Kidney tubule cell (primary cell): ENCODE measurements around the gene CAST.

Source experiments
- DNase-seq: peaks from one replicate; pipeline ENCODE4 v3.0.0-alpha.2; 2018; ENCODE audit warnings: low spot score

The CAST gene

GRCh38 chr5:96819806-96820205 lies 157.6 kb downstream of the CAST start:
- no peak for DNase-seq

DNA sequence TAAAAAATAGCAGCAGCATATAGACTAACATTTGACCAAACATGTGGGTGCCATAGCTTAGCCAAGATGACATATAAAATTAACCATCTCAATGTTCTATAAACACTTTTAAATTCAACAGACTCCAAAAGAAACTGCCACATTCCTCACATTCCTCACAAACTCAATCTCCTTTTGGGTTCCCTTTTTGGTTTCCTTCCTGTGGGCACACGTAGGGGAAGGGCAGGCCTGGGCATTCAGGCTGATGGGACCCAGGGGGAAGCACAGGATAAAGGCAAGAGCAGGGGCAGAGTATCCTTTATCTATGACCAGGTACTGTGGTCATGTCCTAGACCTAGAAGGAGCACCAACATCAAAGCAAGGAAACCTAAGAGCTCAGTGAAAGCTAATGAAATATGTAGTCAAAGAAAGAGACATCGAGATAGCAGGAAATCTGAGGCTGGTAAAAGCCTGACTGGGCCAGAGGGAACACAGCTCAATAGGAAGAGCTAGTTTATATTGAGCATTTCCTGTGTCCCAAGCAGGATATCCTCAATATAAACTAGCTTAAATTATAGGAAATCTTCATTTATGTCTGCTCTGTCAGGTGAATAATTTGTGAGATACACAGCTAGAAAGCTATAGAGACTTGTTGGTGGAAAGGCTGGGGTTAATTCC lies 159.2 kb downstream of the CAST start:
- DNase-seq, result no peak

DNA sequence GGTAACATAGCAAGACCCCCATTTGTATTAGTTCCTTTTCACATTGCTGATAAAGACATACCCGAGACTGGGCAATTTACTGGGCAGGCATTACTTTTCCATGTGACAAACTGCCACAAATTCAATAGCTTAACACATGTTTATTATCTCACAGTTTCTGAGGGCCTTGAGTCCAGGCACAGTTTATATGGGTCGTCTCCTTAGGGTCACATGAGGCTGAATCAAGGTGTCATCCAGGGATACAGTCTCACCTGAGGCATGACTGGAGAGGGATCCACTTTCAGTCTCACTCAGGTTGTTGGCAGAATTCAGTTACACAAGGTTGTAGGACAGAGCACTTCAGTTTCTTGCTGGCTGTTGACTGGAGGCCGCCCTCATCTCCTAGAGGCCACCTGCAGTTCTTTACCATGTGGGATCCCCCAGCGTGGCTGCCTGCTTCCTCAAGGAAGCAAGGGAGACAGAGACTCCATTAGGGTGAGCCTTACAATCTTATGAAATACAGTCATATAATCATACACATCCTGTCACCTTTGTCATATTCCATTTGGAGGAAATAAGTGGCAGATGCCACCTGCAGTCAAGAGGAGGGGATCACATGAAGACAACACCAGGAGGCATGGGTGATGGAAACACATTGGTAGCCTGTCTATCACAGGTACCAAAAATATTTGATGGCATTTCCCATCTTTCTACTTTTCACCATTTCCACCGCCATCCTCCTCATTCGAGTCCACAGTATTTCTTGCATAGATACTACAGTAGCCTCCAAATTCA lies 160.7 kb downstream of the CAST start:
- no peak for DNase-seq

GRCh38 chr5:96823900-96824380 lies 161.8 kb downstream of the CAST start:
- peak; percentile 94 for DNase-seq
